AG09309 (cell line): ENCODE data around the gene RBMS1.
A peak's percentile ranks its signal among the peaks of the same experiment; 100 is the strongest.

ENCODE experiments used
- DNase-seq: peaks from one replicate; pipeline ENCODE4 v3.0.0-alpha.2; 2010; ENCODE audit warnings: low read depth
- H3K4me3 ChIP-seq: 2 replicates; pipeline ENCODE4 v1.5.1; 2011; ENCODE audit warnings: mild to moderate bottlenecking, low read depth, low read length, moderate library complexity; ENCODE audit not compliant: control insufficient read depth
- CTCF ChIP-seq: IDR thresholded peaks from 2 replicates; pipeline ENCODE4 v1.5.1; 2011; ENCODE audit warnings: mild to moderate bottlenecking, low read depth, low read length, inconsistent platforms; ENCODE audit not compliant: insufficient read depth, control insufficient read depth; ENCODE audit errors: missing control alignments

Gene RBMS1

GRCh38 chr2:160406591-160407392 is 86.8 kb downstream of the RBMS1 start:
- DNase-seq: no peak
- TF ChIP-seq CTCF: no peak
- peak overlapping the region; percentile 65 for H3K4me3 ChIP-seq

GRCh38 chr2:160405077-160405867 is 88.3 kb downstream of the RBMS1 start:
- H3K4me3 ChIP-seq: peak overlapping the region; percentile 65
- no peak for TF ChIP-seq CTCF
- DNase-seq: no peak

- no peak overlapping the region for H3K4me3 ChIP-seq
- no peak for TF ChIP-seq CTCF
- DNase-seq: peak; percentile 62
Measured at GRCh38 chr2:160402997-160403979, 90.3 kb downstream of the RBMS1 start.

- TF ChIP-seq CTCF: no peak
- no peak overlapping the region for H3K4me3 ChIP-seq
Measured at GRCh38 chr2:160402501-160402900, 91.1 kb downstream of the RBMS1 start.

GRCh38 chr2:160401895-160402294 is 91.7 kb downstream of the RBMS1 start:
- TF ChIP-seq CTCF: no peak
- H3K4me3 ChIP-seq: no peak overlapping the region
- no peak for DNase-seq

More at GRCh38 chr2:160402501-160402900, 91.1 kb downstream of the RBMS1 start:
- no peak for DNase-seq

GRCh38 chr2:160399880-160400279 is 93.7 kb downstream of the RBMS1 start:
- H3K4me3 ChIP-seq: no peak overlapping the region
- no peak for TF ChIP-seq CTCF
- DNase-seq: no peak
